Stimulated activated CD4-positive, alpha-beta T cell treated with anti-CD3 and anti-CD28 coated beads, Interleukin-12 subunit alpha, Interleukin-12 subunit beta, amount 100 ng/mL, for 48 hours (primary cell): ENCODE results near the gene PROX1.

ENCODE experiments used
- DNase-seq, 3 donors: peaks; one replicate each; pipeline ENCODE4 v3.0.0-alpha.2; 2020; ENCODE audit warnings: low read depth in 2 of 3, low spot score in 1 of 3

The PROX1 gene

DNA sequence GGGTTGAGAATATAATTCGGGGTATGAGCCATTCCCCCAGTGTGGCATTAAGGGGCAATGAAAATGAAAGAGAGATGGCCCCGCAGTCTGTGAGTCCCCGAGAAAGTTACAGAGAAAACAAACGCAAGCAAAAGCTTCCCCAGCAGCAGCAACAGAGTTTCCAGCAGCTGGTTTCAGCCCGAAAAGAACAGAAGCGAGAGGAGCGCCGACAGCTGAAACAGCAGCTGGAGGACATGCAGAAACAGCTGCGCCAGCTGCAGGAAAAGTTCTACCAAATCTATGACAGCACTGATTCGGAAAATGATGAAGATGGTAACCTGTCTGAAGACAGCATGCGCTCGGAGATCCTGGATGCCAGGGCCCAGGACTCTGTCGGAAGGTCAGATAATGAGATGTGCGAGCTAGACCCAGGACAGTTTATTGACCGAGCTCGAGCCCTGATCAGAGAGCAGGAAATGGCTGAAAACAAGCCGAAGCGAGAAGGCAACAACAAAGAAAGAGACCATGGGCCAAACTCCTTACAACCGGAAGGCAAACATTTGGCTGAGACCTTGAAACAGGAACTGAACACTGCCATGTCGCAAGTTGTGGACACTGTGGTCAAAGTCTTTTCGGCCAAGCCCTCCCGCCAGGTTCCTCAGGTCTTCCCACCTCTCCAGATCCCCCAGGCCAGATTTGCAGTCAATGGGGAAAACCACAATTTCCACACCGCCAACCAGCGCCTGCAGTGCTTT is 9.4 kb downstream of the PROX1 start:
- no peak for DNase-seq

DNA sequence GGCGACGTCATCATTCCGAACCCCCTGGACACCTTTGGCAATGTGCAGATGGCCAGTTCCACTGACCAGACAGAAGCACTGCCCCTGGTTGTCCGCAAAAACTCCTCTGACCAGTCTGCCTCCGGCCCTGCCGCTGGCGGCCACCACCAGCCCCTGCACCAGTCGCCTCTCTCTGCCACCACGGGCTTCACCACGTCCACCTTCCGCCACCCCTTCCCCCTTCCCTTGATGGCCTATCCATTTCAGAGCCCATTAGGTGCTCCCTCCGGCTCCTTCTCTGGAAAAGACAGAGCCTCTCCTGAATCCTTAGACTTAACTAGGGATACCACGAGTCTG is 10.0 kb downstream of the PROX1 start:
- DNase-seq: no peak

DNA sequence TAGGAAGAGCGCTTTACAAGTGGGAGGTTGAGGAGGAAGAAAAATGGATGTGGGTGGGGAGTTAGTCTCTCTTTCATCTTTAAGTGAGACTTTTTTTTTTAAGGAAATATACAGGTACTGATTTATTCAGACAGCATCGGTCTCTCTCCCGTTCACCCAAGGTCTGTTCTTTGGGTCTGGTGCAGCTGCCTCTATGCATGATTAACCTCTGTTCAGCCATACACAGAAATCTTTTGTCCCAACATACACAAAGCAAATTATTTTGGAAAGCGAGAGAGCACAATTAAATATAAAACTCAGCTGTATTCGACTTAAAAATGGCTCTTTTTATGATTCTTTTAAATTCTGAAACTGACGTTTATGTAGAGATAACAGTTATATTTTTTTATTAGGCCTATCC is 11.0 kb downstream of the PROX1 start:
- no peak for DNase-seq

DNA sequence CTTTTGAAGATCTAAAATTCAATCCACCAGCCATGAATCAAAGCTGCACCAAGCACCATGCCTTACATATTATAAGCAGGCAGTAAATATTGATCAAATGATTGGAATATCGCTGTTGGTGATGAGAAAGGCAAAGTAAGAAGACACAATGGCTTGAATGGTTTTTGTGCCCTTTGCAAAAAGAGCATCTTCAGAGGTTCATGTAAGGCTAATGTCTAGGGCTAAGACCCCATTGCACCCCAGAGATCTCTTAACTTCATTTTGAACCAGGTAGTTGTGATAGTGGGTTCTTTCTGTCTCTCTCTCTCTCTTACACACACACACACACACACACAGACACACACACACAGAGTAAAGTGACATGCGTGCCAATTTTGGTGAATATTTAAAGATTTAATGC is 12.0 kb downstream of the PROX1 start:
- DNase-seq: no peak

DNA sequence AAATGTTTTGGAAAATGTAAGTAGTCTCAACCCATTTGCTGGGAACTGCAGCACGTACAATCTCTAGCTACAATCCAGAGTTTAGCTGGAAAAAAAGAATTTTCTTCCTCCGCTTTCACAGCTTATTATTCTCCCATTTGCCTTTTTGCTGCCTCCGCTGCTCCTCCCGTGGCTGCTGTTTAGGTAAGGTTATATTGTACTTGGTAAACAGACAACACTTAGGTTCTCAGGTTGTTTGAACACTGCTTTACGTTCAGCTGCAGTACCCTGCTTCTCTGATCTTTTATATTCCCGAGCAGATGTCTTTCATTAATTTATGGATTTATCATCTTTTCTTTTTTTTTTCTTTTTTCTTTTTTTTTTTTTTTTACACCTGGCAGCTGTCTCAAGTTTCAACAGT is 14.3 kb downstream of the PROX1 start:
- no peak for DNase-seq

DNA sequence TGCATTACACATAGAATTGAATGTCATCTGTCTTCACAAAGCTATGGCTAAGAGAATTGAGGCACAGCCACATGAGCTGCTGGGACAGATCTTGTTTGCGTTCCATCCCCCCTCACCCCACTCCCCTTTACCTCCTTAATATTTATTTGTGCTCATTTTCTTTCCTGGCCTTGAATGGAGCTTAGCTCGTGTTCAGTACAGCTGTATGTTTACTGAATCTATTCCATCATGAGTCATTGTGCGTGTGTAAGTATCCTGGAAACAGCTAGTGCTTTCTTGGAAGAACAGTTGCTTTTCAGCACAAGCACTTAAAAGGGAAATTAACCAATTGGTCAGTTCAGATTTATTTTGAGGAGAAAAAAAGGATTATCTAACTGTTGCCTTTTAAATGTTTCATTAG is 14.7 kb downstream of the PROX1 start:
- DNase-seq: no peak

DNA sequence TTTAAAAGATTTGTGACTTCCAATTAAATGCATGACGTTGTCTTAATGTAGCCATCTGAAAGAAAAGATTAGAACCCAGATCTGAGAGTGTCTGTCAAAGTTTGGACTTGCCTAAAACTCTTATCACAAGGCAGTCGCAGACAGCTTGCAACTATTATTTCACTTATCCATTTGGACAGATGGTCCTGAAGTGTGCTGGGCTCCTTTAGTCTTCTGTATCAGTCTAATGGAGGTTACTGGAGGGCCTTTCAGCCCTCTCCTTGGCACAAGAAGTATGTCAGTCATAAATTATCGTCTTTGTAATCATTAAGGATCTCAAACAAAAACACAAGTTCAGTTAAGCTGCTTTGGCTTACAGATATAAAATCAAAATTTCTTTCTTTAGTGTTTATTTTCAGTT is 15.5 kb downstream of the PROX1 start:
- DNase-seq: no peak

DNA sequence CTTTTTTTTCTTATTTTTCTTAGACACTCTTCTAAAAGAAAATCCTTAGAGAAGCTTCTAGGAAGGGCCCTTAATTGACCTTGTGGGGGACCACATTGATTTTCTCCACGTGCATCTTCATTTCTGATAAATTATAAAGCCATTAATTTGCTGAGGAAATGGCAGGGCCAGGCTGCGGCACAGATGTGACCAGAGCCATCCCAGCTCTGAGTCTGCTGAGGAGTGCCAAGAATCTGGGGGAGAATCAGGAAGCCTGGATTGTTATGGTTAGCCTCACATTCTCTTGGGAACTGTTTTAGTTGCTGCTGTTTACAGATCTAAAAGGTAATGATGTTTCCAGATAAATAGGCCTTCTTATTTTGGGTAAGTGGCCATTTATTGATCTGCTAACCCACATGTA is 16.2 kb downstream of the PROX1 start:
- no peak for DNase-seq

DNA sequence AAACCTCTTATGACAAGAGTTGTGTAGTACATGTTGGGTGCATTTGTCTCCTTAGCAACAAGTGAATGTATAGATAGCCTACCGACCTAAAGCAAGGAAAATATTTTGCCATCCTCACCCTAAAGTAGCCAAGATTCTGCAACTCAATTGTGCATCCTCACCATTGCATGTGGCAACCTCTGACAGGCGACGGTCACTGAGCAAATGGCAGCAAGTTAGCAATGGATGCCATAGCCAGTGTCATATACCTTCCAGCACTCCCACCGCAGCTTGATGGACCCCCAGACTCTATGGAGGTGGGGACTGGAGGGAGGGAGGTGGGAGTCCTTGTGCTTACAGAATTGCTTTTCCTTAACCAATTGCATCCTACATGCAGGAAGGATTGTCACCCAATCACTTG is 17.0 kb downstream of the PROX1 start:
- DNase-seq: no peak

DNA sequence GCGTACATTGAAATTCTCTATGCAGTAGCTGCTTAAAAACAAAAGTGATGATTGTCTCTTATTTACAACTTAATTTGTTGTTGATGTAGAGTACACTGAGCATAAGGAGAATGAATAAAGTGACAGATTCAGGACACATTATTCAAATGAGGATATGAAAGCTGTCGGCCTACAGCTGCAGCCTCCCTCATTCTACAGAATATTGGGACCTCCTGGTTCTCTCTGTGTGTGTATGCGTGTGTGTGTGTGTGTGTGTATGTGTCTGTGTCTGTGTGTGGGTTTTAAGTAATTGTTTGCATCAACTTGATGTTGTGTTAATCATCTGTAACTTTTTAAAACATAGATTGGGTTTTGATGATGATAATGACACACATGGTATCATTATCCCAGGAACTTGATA is 17.9 kb downstream of the PROX1 start:
- DNase-seq: no peak

DNA sequence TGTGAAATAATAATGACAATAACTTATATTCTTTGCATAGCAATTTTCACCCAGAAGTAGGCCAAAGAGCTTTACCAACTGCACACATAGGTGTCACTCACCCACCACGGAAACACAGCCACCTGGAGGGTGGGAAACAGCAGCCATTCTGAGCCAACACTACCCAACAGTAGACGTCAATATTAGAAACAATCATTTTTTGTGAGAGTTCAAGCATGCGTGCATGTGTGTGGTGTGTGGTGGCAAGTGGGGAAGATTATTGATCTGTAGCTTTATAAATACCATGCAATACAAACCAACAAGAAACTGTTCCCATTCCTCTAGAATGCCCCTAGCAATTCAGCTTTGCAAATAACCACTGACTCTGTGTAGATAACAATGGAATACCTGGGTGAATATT is 19.1 kb downstream of the PROX1 start:
- no peak for DNase-seq

DNA sequence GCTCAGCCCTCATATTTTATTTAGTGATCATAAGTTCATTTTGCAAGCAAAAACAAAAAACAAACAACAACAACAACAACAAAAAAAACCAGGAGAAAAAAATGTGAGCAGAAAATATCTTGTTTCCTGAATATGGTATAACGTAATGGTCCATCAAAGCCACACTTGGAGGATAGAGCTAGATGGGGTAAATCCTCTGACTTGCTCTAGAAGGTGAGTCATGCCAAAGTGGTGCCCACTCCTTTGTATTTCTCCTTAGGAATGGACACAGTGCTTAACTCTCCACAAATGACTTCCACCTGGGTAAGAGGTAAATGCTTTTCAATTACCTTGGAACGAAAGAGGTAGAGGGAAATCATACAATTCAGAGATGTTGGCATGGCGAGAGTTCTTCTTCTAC is 20.6 kb downstream of the PROX1 start:
- no peak for DNase-seq

DNA sequence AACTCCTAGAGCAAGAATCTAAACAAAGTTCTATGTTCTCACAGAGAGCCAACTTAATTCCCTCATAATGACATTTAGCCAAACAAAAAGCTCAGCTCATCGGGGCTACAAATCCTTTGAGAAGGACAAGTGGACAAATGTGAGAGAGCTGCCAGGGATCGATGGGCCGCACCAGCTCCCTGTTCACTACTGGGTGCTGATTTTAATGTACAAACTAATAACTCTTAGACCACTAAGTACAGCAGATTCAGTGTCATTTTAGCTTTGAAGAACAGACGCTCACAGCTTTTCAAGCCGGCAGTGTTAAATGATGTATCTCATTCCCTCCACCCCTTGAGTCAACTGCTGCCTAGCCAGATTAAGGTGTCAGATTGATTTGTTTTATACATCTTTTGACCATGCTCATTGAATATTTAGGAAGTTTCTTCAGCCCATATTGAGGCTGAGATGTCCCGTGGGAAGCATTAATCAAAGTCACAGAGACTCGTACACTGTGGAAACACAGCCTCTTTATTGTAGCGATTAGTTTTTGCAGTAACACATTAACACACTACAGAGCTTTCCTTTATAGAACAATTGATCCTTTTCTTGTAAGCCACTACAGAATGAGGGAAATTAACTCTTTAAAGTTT is 21.1 kb downstream of the PROX1 start:
- no peak for DNase-seq

DNA sequence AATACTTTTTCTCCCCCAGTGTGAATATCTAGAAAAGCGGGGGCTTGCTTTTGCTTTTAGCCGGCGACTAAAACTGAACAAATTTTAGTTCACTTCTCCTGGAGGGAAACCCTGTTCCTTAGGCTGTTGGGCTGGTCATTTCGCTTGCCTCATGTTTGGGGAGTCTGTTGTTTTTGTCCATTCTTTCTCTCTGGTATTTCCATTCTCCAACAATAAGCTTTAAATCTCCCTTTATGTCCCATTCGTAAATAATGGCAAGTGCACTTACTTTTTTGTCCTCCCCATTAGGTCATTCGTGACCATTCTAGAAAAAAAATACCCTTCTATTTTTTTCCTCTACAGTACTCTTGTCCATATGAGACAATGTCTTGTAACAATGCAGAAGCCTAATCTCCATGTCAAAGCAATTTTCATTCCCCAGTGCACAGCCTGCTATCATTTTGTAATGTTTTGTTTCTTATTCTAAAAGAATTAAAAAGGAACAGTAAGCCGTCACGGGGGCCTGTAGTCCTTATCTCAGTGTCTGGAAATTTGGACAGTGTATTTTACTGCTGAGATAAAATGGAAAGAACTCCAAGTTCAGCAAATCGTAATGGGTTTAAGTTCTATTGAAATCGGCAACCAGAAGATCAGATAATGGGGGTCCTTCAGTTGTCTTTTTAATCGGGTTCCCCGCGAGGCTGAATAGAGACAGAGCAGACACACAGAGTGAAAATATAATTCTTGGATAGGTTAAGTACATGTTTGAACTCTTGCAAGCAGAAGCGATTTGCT is 21.8 kb downstream of the PROX1 start:
- no peak for DNase-seq

DNA sequence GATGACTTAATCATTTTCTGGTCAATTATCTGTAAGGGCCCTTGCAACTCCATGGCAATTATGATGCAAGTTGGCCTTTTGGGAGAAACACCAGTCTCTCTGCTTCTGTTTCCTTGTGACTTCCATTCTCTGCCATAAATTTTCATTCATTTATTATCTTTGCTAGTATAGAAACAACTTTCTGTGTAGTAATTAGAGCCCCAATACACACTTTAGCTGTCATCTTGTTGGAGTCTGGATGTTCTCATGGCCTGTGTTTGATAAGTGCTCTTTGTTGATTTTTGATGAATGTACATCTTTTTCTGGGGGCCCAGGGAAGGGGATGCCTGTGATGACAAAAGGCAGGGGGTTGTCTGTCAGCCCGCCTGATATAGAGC is 22.4 kb downstream of the PROX1 start:
- no peak for DNase-seq

DNA sequence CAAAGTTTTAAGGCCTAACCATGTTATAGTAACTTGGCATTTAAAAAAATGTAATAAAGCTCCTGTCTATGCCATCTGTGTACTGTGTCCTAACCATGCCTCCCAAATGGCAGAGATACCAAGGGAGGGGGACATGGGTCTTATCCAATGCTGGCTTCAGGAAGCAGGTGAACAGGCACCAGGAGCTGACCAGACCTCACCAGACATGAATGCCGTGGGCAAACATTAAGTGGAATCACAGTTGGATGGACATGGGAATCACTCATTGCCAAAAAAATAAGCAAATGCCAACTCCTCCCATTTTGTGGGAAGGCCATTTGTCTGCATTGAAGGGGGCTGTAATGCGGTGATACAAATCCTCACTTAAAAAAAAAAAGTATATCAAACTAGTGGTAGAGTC is 22.9 kb downstream of the PROX1 start:
- DNase-seq: no peak

DNA sequence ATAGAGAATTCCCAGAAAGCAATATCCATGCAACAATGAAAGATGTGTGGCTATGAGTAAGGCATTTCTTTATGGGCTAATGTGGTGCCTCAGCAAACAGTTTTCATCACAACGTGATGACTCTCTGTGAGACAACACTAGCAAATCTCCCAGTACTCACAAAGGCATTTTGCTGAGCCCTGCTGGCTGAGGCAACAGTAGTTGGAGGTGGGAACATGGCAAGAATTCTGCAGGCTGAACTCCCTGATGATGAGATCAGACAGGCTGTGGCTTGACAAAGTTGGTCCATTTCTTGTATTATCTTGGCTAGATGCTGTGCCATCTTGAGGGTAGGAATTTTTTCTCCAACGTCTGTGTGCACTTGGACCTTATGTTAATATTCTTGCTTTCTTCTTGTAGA is 24.6 kb downstream of the PROX1 start:
- no peak for DNase-seq

DNA sequence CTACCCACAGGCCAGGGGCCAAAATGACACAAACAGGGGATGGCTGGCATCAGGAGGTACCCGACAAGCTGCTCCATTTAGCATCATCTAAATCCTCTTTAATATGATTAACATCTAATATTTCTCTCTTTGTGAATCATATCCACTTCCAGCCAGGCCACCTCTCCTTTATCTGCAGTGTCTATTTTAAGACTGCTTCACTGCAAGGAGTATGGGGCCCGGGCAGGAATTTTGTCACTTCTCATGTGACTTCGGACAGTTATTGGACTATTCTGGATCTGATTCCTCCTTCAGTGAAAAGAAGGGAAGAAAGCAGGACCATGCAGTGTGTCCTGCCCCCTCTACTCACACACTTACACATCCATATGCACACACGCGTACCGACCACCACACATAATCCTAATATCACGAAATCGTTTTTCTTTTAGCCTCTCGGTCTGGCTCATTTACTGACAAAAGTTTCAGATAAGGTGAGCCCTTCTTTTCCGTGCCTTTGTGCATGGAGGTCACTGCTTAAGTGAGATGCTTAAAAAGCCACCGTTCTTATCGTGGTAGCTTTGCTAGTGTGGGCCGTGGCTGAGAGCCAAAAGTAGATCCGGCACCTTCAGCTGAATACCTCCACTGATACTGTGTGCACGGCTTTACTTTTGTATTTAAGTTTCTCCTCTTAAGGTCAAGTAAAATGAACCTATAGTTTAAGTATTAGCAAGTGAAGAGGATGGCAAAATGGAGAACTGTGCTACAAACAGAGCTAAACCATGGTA is 26.0 kb downstream of the PROX1 start:
- no peak for DNase-seq

DNA sequence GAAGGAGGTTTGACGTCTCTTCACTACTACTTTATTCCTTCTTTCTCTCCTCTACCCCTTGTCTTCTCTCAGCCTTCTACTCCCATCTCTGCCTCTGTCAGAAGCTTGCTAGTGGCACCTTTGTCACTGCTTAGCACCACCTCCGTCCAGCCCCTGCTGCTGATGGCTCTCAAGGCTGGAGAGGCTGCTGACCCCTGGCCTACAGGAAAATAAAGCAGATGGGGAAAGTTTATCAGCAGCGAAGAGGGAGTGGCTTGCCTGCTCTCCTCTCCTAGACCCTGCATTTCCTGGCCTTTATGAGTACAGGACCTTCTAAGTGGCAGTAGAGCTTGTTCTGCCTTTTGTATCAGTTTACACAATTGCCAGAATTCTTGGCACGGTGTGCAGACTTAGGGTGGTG is 27.0 kb downstream of the PROX1 start:
- DNase-seq: no peak

DNA sequence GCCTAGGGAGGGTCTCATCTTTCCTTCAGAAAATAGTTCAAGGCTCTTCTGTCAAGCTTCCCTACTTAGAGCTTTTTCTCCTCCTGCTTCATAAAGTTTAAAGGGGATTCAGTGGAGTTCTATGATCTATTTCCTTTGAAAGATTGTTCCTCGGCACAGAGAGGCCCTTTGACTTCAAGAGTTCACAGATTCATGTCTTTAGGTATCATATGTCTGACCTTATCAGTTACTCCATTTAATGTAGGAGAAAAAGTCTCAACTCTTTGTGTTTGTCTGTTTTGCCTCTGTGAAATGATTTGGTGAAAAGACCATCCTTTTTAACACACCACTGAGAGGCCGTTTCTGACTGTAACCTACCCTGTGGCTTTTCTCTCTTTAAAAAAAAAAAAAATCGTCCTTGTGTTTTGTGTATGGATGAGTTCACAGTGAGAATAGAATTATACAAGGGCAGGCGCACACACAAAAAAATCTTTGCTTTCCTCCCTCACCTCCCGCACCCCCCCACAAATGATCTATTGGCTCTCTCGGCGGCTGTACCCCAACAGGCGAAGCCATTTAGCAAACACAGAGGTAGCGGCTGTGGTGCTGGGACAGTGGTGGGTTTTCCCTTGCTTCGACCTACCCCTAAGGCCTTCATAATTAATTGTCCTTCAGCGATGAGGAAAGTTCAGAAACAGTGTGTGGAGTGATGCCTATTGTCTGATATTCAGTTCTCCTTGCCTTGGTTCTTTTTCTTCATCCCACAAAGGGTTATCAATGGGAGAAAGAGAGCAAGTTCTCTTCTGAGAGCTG is 29.6 kb downstream of the PROX1 start:
- no peak for DNase-seq
